HepG2 (cell line): ENCODE data around the gene UBE2L6.

ENCODE experiments used
- AFF4 ChIP-seq: sonication (generic); formaldehyde crosslinking; IDR thresholded peaks from 2 replicates; pipeline ENCODE4 v1.4.0; 2020; ENCODE audit warnings: missing genetic modification reagents
- POLR2A ChIP-seq, 2 experiments: IDR thresholded peaks; 2 replicates each; pipeline ENCODE4 v1.6.1; 2011; ENCODE audit warnings: low read depth in 2 of 2, low read length in 2 of 2, mild to moderate bottlenecking in 1 of 2, moderate library complexity in 1 of 2; ENCODE audit not compliant: insufficient read depth in 1 of 2
- ZFP36 ChIP-seq: fragments of 150-350 bp; IDR thresholded peaks from 2 replicates; pipeline ENCODE4 v1.6.1; 2018; ENCODE audit warnings: borderline replicate concordance, low read length, low read depth; ENCODE audit not compliant: partially characterized antibody

- TF ChIP-seq POLR2A (IDR thresholded peaks at IDR 0.05; ENCODE audit: insufficient read depth in 1 of 2, low read depth in 2 of 2, low read length in 2 of 2) (no peak), AFF4 (CRISPR knock-in tag) (no peak), ZFP36 (no peak)
Measured at GRCh38 chr11:57598831-57599155, 31.3 kb upstream of the UBE2L6 start.
